Measurements from ENCODE around the gene MBNL3. TPM values are rescaled to one million over a fixed set of nuclear protein-coding genes. Genes with fewer than 3 reads are reported as not detected.

Gene MBNL3
- total RNA-seq, 1 donor from 2014 or later = 3.0 TPM

GRCh38 chrX:132394591-132394990 lies 94.2 kb downstream of the MBNL3 start:
- Histone ChIP-seq H3K36me3 (ENCODE audit: control insufficient read depth, insufficient read depth, low read length) (no peaks in the 10 kb centered on the region), H3K27me3 (ENCODE audit: control insufficient read depth, insufficient read depth, low read length) (peaks cover 2% of the 10 kb centered on the region), H3K4me3 (ENCODE audit: low read depth, low read length) (no peak overlapping the region)
- TF ChIP-seq CTCF (IDR thresholded peaks at IDR 0.05; ENCODE audit: insufficient read depth, low read length, poor library complexity, severe bottlenecking) = no peak
- no peak for DNase-seq (ENCODE audit: low read depth)

- Histone ChIP-seq H3K36me3 (ENCODE audit: control insufficient read depth, insufficient read depth, low read length) (no peaks in the 10 kb centered on the region), H3K4me3 (ENCODE audit: low read depth, low read length) (no peak overlapping the region), H3K27me3 (ENCODE audit: control insufficient read depth, insufficient read depth, low read length) (peaks cover 2% of the 10 kb centered on the region)
- no peak for TF ChIP-seq CTCF (IDR thresholded peaks at IDR 0.05; ENCODE audit: insufficient read depth, low read length, poor library complexity, severe bottlenecking)
- DNase-seq (ENCODE audit: low read depth) = no peak
These were observed 94.8 kb downstream of the MBNL3 start for GRCh38 chrX:132393992-132394391.

- peaks cover 2% of the 10 kb centered on the region for H3K27me3 ChIP-seq (ENCODE audit: control insufficient read depth, insufficient read depth, low read length)
- TF ChIP-seq CTCF (IDR thresholded peaks at IDR 0.05; ENCODE audit: insufficient read depth, low read length, poor library complexity, severe bottlenecking) = no peak
- no peaks in the 10 kb centered on the region for H3K36me3 ChIP-seq (ENCODE audit: control insufficient read depth, insufficient read depth, low read length)
- H3K4me3 ChIP-seq (ENCODE audit: low read depth, low read length) = no peak overlapping the region
- no peak for DNase-seq (ENCODE audit: low read depth)
These were observed 95.4 kb downstream of the MBNL3 start for GRCh38 chrX:132393485-132393884.

- Histone ChIP-seq H3K4me3 (ENCODE audit: low read depth, low read length) (no peak overlapping the region), H3K36me3 (ENCODE audit: control insufficient read depth, insufficient read depth, low read length) (no peaks in the 10 kb centered on the region), H3K27me3 (ENCODE audit: control insufficient read depth, insufficient read depth, low read length) (peaks cover 2% of the 10 kb centered on the region)
- TF ChIP-seq CTCF (IDR thresholded peaks at IDR 0.05; ENCODE audit: insufficient read depth, low read length, poor library complexity, severe bottlenecking) = no peak
- DNase-seq (ENCODE audit: low read depth) = no peak
These were observed 95.8 kb downstream of the MBNL3 start for GRCh38 chrX:132393085-132393484.

- Histone ChIP-seq H3K36me3 (ENCODE audit: control insufficient read depth, insufficient read depth, low read length) (no peaks in the 10 kb centered on the region), H3K27me3 (ENCODE audit: control insufficient read depth, insufficient read depth, low read length) (peaks cover 2% of the 10 kb centered on the region), H3K4me3 (ENCODE audit: low read depth, low read length) (no peak overlapping the region)
- no peak for DNase-seq (ENCODE audit: low read depth)
- TF ChIP-seq CTCF (IDR thresholded peaks at IDR 0.05; ENCODE audit: insufficient read depth, low read length, poor library complexity, severe bottlenecking) = no peak
These were observed 98.0 kb downstream of the MBNL3 start for GRCh38 chrX:132390792-132391191.

GRCh38 chrX:132389480-132389879 lies 99.4 kb downstream of the MBNL3 start:
- peaks cover 2% of the 10 kb centered on the region for H3K27me3 ChIP-seq (ENCODE audit: control insufficient read depth, insufficient read depth, low read length)
- no peaks in the 10 kb centered on the region for H3K36me3 ChIP-seq (ENCODE audit: control insufficient read depth, insufficient read depth, low read length)
- no peak for DNase-seq (ENCODE audit: low read depth)
- no peak overlapping the region for H3K4me3 ChIP-seq (ENCODE audit: low read depth, low read length)
- no peak for TF ChIP-seq CTCF (IDR thresholded peaks at IDR 0.05; ENCODE audit: insufficient read depth, low read length, poor library complexity, severe bottlenecking)
